ENCODE data around the gene CCDC33. TPM values are rescaled to one million over a fixed set of nuclear protein-coding genes. Genes with fewer than 3 reads are reported as not detected.

The CCDC33 gene
- total RNA-seq, 1 donor: not detected

DNA sequence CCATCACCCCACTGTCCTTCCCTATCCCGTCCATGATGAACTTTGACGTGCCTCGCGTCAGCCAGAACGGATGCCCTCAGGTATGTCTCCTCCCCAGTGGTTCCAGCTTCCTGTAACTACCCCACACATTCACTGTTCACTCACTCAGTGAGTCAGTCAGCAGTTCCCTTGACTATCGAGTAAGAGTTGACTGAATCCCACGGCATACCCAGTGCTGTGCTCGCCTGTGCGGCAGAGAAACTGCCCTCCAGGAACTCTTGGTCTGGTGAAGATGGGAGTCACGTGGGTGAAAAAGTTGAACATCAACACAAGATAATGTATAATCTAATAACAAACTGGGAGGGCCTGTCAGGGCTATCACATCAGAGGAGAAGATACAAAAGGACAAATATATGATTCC lies 36.7 kb downstream of the CCDC33 start:
- H3K4me3 ChIP-seq (ENCODE audit: low read length): no peak overlapping the region
- no peaks in the 10 kb centered on the region for H3K9me3 ChIP-seq (ENCODE audit: low read depth, low read length)
- no peaks in the 10 kb centered on the region for H3K27me3 ChIP-seq (ENCODE audit: insufficient read depth, low read length)
- no peaks in the 10 kb centered on the region for H3K4me1 ChIP-seq (ENCODE audit: insufficient read depth, low read length)

DNA sequence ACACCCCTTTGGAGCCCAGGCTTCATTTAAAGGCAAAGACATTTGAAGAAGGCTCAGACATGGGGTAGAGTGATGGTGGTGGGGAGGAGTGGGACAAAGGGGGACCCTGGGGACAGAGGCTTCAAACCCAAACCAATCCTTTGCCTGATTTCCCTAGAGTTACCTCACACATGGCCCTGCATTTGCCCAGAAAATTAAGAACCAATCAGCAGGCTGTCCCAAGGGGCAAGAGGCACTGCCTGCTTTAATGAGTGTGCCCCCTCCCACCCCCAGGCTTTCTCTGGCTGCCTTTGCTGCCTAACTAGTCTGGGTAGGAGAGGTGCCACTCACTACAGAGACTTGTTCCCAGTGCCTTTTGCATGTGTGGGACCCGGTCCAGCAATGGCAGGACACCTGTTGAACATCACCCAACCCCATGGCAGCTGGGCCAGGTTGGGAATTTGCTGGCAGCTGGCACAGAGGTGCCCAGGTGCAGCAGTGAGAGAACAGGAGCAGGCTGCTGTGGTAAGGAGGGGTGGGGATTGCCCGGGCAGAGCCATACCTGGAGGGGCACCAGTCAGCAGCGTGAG lies 38.4 kb downstream of the CCDC33 start:
- Histone ChIP-seq H3K4me3 (ENCODE audit: low read length) (no peak overlapping the region), H3K4me1 (ENCODE audit: insufficient read depth, low read length) (no peaks in the 10 kb centered on the region), H3K27me3 (ENCODE audit: insufficient read depth, low read length) (no peaks in the 10 kb centered on the region), H3K9me3 (ENCODE audit: low read depth, low read length) (no peaks in the 10 kb centered on the region)

DNA sequence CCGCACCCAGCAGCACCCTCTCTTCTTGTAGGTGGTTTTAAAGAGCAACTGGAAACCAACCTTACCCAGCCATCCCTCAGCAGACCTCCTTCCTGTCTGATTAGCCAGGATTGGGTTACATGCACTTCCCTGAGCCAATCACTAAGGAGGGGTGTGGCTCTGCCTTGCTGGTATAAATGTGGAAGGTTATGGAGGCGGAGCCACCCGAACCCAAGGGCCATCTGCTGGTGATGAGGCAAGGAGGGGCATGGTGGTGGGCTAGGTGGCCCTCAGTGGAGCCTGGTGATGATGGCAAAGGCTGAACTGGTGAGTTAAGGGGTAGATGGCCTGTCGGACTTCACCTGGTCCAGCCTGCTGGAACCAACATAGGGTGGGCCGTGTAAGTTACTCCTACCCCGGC lies 39.8 kb downstream of the CCDC33 start:
- no peaks in the 10 kb centered on the region for H3K27me3 ChIP-seq (ENCODE audit: insufficient read depth, low read length)
- no peaks in the 10 kb centered on the region for H3K4me1 ChIP-seq (ENCODE audit: insufficient read depth, low read length)
- no peaks in the 10 kb centered on the region for H3K9me3 ChIP-seq (ENCODE audit: low read depth, low read length)
- H3K4me3 ChIP-seq (ENCODE audit: low read length): no peak overlapping the region

DNA sequence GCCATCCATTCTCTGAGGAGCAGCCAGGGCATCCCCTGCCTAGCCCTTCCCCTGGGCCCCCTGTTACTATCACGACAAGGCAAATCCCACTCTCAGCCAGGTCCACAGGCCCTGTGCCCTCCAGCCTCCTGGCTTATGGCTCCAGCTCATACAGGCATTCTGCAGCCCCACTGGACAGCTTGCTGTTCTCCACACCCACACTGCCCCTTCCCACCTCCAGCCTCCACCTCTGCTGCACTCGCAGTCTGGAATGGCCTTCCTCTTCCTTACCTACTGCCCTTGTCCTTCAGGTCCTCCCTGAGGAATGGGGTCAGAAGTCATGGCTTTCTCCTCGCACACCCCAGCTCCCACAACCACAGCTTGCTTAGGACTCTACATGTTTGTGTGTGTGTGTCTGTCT lies 40.4 kb downstream of the CCDC33 start:
- Histone ChIP-seq H3K27me3 (ENCODE audit: insufficient read depth, low read length) (no peaks in the 10 kb centered on the region), H3K4me1 (ENCODE audit: insufficient read depth, low read length) (no peaks in the 10 kb centered on the region), H3K9me3 (ENCODE audit: low read depth, low read length) (no peaks in the 10 kb centered on the region), H3K4me3 (ENCODE audit: low read length) (no peak overlapping the region)

DNA sequence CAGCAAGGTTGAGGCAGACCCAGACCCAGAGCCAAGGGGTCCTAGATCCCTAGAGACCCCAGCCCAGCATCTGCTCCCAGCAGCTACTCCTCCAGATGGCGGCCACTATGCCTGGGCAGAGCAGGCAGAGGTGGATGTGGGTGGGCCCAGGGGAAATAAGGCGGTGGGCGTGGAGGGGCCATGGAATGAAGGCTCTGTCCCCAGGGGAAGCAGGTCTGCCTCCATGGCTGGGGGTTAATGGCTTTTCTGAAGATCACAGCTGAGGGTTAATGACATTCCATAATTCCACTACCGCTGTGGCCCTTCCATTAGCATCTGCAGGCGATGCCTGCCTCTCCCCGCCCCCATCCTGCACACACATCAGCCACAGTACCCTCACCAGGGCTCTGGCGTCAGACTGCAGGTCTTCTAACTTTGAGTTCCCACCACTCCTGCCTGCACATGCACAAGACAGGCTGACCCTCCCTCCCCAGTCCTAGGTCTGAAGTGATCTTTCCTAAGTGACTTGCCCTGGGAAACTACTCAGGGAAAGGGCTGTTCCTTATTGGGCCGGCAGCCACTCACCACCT lies 41.2 kb downstream of the CCDC33 start:
- no peak overlapping the region for H3K4me3 ChIP-seq (ENCODE audit: low read length)
- no peaks in the 10 kb centered on the region for H3K4me1 ChIP-seq (ENCODE audit: insufficient read depth, low read length)
- H3K27me3 ChIP-seq (ENCODE audit: insufficient read depth, low read length): no peaks in the 10 kb centered on the region
- no peaks in the 10 kb centered on the region for H3K9me3 ChIP-seq (ENCODE audit: low read depth, low read length)

DNA sequence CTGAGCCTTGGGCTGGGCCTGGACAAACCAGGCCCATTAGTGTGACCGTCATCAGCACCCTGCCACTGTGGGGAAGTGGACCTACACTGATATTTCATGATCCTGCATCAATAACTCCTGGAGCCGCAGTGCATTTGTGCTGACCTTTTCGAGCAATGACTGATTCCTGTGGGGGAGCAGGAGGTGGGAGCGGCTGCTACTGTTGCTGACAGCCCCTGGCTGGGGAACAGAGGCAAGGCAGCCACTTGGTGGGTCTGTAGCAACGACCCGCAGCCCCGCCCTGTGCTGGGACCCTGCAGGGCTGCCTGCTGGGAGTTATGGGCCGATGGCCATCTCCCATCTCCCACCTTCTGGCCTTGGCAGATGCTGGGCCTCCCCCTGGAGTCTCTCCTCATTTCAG lies 42.1 kb downstream of the CCDC33 start:
- Histone ChIP-seq H3K4me1 (ENCODE audit: insufficient read depth, low read length) (no peaks in the 10 kb centered on the region), H3K4me3 (ENCODE audit: low read length) (no peak overlapping the region), H3K27me3 (ENCODE audit: insufficient read depth, low read length) (no peaks in the 10 kb centered on the region), H3K9me3 (ENCODE audit: low read depth, low read length) (no peaks in the 10 kb centered on the region)

DNA sequence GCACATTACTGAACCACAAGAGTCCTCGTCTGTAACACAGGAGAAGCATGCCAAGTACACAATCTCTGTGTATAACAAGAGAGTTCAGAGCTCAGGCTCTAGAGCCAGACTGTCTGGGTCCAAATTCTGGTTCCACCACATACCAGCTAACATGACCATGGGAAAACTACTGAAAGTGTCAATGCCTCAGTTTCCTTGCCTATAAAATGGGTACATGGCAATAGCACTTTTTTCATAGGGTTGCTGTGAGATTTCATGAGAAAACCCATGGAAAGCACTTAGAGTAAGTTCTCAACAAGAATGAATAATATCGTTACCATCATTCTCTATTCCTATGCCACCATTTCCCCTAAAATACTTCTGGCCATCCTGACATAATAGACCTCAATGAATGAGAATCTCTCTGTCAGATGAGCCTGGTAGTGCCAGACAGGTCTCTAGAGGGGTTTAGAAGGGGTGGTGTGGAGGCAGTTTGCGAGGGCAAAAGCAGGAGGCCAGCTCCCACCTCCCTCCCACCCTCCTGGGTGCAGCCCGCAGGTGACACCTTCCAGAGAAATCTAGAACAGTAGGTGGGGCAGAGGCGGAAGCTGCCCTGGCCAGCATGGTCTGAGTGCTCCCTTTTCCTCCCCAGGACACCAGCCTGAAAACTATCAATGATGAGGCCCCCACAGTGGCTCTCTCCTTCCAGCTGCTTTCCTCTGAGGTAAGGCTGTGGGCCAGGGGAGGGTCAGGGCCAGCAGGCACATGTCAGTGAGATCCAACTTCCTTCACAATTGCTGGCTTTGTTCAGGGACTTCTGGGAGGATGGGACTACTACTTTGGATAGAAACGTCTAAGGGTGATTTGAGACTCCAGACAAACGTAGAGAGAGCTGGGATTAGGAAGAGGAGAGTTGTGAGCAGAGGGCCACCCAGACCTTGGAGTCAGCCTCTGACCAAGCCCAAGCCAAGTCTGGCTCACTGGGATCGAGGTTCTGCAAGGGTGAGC lies 45.3 kb downstream of the CCDC33 start:
- Histone ChIP-seq H3K4me3 (ENCODE audit: low read length) (no peak overlapping the region), H3K9me3 (ENCODE audit: low read depth, low read length) (no peaks in the 10 kb centered on the region), H3K4me1 (ENCODE audit: insufficient read depth, low read length) (no peaks in the 10 kb centered on the region), H3K27me3 (ENCODE audit: insufficient read depth, low read length) (no peaks in the 10 kb centered on the region)

DNA sequence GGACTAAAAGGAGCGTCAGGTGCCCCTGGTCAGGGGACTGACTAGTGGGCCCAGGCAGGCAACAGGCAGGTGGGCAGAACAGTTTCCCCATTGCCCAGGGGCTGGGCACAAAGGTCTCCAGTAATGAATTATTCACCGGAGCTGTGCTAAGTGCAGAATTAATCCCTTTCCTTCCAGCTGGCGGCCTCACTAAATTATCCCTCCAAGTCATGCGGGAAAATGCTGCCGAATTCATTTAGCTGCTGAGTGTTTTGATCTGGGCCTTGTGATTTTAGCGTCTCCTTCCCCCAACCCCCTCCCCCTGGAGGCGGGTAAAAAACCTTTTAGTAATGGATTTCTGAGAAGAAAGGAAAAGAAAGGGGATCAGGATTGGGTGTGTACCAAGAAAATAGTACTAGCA lies 47.2 kb downstream of the CCDC33 start:
- no peaks in the 10 kb centered on the region for H3K9me3 ChIP-seq (ENCODE audit: low read depth, low read length)
- H3K4me1 ChIP-seq (ENCODE audit: insufficient read depth, low read length): no peaks in the 10 kb centered on the region
- no peaks in the 10 kb centered on the region for H3K27me3 ChIP-seq (ENCODE audit: insufficient read depth, low read length)
- no peak overlapping the region for H3K4me3 ChIP-seq (ENCODE audit: low read length)

DNA sequence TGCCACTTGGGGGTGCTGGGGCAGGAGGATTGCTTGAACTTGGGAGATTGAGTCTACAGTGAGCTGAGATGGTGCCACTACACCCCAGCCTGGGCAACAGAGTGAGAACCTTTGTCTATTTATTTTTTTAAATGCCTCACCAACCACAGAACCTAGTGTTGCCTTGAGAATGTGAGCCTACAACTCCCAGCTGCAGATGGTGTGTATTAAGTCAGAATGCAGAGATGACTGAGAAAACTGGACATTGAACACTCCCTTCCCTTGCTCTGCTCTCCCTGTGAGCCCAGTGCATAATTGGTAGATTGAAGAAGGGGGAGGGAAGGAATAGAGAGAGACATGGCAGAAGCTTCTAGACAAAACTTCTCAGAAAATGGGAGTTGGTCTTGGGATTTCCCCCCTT lies 53.5 kb downstream of the CCDC33 start:
- Histone ChIP-seq H3K4me3 (ENCODE audit: low read length) (no peak overlapping the region), H3K27me3 (ENCODE audit: insufficient read depth, low read length) (no peaks in the 10 kb centered on the region), H3K4me1 (ENCODE audit: insufficient read depth, low read length) (no peaks in the 10 kb centered on the region), H3K9me3 (ENCODE audit: low read depth, low read length) (no peaks in the 10 kb centered on the region)

DNA sequence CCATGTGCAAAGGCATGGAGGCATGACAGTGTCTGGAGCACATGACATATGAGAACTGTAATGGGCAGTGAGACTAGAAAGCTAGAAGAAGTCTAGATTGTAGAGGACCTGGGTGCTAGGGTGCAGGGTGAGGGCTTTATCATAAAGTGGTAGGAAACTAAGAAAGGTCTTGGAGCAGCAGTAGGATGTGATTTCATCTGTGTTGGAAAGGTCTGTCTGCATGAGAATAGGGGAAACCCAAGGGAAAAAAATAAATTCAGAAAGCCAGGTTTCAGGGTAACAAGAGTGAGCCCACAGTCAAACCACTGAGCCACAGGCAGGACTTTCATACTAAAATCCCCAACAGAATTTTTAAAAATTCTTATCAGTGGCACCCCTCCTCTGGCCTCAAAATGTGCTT lies 54.5 kb downstream of the CCDC33 start:
- Histone ChIP-seq H3K9me3 (ENCODE audit: low read depth, low read length) (no peaks in the 10 kb centered on the region), H3K27me3 (ENCODE audit: insufficient read depth, low read length) (no peaks in the 10 kb centered on the region)

DNA sequence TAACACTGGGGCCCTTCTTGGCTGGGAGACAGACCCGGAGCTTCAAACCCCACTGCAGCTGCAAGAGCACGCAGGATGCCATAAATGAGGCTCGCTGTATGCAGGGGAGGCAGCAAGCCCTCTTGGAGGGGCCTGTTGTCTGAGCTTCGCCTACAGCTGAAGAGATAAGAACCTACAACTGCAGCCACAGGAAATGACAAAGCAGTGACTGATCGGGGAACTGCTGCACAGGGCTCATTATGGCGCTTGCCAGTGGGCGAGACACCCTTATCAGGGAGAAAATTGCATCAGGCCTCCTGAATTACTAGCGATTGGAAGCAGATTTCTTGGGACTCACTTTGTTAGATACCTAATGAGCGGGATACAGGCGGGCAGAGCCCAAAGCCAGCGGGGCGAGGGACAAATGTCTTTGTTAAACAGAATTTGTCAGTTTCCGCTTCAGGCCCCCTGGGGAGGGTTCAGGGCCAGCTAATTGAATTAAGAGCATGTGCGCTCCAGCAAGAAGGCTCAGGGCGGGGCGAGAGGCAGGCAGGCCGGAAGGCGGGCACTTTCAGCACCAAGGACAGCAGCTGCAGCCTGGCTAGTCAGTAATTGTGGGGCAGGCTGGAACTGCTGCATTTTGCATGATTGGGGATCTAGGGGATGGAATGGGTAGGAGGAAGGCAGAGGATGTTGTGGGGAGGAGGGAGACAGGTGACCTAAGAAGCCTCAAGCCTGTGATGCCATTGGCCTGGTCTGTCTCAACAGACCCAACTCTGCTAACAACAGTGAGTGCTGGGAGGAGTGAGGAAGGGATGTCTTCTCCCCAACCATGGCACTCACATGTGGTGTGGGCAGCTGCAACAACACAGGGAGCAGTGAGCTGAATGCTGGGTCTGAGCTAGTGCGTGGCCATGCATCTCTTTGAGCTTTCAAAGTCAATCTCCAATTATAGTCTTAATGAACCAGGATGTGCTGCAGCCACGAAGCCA lies 55.3 kb downstream of the CCDC33 start:
- Histone ChIP-seq H3K27me3 (ENCODE audit: insufficient read depth, low read length) (no peaks in the 10 kb centered on the region), H3K9me3 (ENCODE audit: low read depth, low read length) (no peaks in the 10 kb centered on the region), H3K4me3 (ENCODE audit: low read length) (no peak overlapping the region), H3K4me1 (ENCODE audit: insufficient read depth, low read length) (no peaks in the 10 kb centered on the region)

More for the DNA sequence above, 54.5 kb downstream of the CCDC33 start:
- H3K4me1 ChIP-seq (ENCODE audit: insufficient read depth, low read length): no peaks in the 10 kb centered on the region
- H3K4me3 ChIP-seq (ENCODE audit: low read length): no peak overlapping the region

DNA sequence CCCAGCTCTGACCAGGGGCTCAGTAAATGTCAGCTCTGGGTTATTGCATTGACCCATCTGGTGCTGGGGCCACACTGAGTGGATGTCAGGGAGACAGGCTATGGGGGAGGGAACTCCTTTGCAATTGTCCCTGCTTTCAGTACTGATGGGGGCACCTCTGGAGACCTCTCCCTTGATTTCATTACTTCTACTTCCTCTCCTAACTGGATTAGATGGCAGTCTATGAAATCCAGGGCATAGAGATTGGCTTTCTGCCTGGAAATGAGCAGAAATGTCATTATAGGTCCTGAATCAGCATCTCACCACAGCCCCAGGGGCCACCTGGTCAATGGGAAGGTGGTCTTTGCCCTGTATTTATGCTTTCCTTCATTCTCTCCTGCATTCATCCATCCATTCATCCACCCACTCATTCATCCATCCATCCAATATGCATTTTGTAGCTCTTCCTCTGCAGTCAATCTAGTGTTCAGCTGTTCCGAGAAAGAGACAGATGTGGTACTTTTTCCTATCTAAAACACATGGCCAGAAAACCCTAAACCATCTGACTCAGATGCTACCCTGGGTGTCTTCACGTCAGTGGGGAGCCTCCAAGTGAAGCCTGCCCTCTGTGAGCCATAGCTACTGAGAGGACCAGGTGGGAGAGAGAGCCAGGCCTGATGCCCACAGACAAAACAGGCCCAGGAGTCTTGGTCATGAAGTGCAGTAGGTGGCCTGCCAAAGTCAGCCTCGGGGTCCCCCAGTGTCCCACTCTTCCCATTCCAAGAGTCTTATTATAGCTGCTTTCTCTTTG lies 57.1 kb downstream of the CCDC33 start:
- no peak overlapping the region for H3K4me3 ChIP-seq (ENCODE audit: low read length)
- H3K4me1 ChIP-seq (ENCODE audit: insufficient read depth, low read length): no peaks in the 10 kb centered on the region
- no peaks in the 10 kb centered on the region for H3K27me3 ChIP-seq (ENCODE audit: insufficient read depth, low read length)
- no peaks in the 10 kb centered on the region for H3K9me3 ChIP-seq (ENCODE audit: low read depth, low read length)

DNA sequence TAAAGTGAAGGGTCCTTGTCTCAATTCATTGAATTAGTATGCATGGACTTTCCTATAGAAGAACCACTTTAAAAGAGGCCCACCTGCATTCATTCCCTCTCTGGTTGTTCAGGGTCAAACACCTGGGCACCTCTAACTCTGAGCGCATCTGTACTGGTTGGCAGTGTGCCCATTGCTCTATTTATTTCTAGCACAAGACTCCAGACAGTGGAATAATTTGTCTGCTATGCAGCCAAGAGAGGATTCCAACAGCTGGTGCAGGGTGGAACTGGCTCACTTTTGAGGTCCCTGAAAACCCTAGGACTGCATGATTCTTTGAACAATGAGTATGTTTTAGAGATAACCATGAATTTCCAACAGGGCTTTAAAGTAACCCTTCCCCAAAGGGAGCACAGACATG lies 57.9 kb downstream of the CCDC33 start:
- Histone ChIP-seq H3K27me3 (ENCODE audit: insufficient read depth, low read length) (no peaks in the 10 kb centered on the region), H3K4me1 (ENCODE audit: insufficient read depth, low read length) (no peaks in the 10 kb centered on the region), H3K4me3 (ENCODE audit: low read length) (no peak overlapping the region), H3K9me3 (ENCODE audit: low read depth, low read length) (no peaks in the 10 kb centered on the region)

DNA sequence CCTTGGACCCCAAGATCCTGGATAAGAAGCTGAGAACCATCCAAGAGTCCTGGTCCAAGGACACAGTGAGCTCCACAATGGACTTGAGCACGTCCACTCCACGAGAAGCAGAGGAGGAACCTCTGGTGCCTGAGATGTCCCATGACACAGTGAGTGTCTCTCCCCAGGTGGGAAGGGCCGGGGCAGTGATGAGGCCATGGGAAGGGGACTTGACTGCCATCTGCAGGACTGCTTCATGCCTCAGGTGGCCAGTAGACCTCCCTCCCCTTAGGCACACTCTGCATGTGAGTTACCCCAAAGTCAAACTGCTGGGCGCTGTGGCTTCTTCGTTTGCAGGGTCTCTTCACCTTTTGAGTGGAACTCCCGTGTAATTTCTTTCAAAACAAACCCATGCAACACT lies 59.7 kb downstream of the CCDC33 start:
- H3K4me1 ChIP-seq (ENCODE audit: insufficient read depth, low read length): no peaks in the 10 kb centered on the region
- no peaks in the 10 kb centered on the region for H3K9me3 ChIP-seq (ENCODE audit: low read depth, low read length)
- peaks cover 1% of the 10 kb centered on the region for H3K27me3 ChIP-seq (ENCODE audit: insufficient read depth, low read length)
- H3K4me3 ChIP-seq (ENCODE audit: low read length): no peak overlapping the region
